Upper lobe of right lung (tissue), 1 donor: ENCODE results near the gene ZNF544. TPM values are rescaled to one million over a fixed set of nuclear protein-coding genes. Genes with fewer than 3 reads are reported as not detected.

Experiments
- ATAC-seq: fragments of 200-7000 bp; cut with Tn5 transposase; one replicate; pipeline ENCODE4 v1.9.1; 2020; ENCODE audit warnings: mild to moderate bottlenecking, moderate library complexity
- DNase-seq: peaks from one replicate; pipeline ENCODE4 v3.0.0-alpha.2; 2020
- H3K27ac ChIP-seq: fragments of 200-600 bp; one replicate; pipeline ENCODE4 v1.8.0; 2022
- H3K27me3 ChIP-seq: fragments of 200-600 bp; one replicate; pipeline ENCODE4 v1.8.0; 2022; ENCODE audit warnings: mild to moderate bottlenecking
- H3K36me3 ChIP-seq: fragments of 200-600 bp; one replicate; pipeline ENCODE4 v1.8.0; 2022
- H3K4me1 ChIP-seq: fragments of 200-600 bp; one replicate; pipeline ENCODE4 v1.8.0; 2022
- H3K4me3 ChIP-seq: fragments of 200-600 bp; one replicate; pipeline ENCODE4 v1.8.0; 2022; ENCODE audit warnings: mild to moderate bottlenecking
- H3K9me3 ChIP-seq: fragments of 200-600 bp; one replicate; pipeline ENCODE4 v1.8.0; 2022
- intact Hi-C: fragments of 100-400 bp; cut with DNase I; formaldehyde crosslinking; loops from one replicate; pipeline ENCODE4 v1.11.0; 2022
- total RNA-seq: library from RNA; stranded (reverse); fragmentation: NEBNext Ultra II Directional; extraction: Animal tissue kit (Norgen Biotek cat#: 25700); gene quantifications from one replicate; pipeline ENCODE4 v1.2.1, GENCODE V29; 2021
- TF ChIP-seq, protein P1 (sequence below): fragments of 200-600 bp; IDR thresholded peaks from one replicate; pipeline ENCODE4 v1.8.0; 2022; ENCODE audit warnings: antibody characterized with exemption
- donor health status: DM: no; HTN: yes; CAD: no; lungs with severe emphysema.

The ZNF544 gene
- total RNA-seq, 1 donor from 2014 or later, result 27.0 TPM

- Histone ChIP-seq H3K9me3 (peaks cover 98% of the 10 kb centered on the region), H3K27ac (no peak overlapping the region), H3K4me3 (no peak overlapping the region), H3K4me1 (no peaks in the 10 kb centered on the region), H3K27me3 (no peaks in the 10 kb centered on the region), H3K36me3 (peaks cover 49% of the 10 kb centered on the region)
- intact Hi-C loops, result no loop called here
- DNase-seq, result no peak
- ATAC-seq, result no peak
- TF ChIP-seq, protein P1, sequence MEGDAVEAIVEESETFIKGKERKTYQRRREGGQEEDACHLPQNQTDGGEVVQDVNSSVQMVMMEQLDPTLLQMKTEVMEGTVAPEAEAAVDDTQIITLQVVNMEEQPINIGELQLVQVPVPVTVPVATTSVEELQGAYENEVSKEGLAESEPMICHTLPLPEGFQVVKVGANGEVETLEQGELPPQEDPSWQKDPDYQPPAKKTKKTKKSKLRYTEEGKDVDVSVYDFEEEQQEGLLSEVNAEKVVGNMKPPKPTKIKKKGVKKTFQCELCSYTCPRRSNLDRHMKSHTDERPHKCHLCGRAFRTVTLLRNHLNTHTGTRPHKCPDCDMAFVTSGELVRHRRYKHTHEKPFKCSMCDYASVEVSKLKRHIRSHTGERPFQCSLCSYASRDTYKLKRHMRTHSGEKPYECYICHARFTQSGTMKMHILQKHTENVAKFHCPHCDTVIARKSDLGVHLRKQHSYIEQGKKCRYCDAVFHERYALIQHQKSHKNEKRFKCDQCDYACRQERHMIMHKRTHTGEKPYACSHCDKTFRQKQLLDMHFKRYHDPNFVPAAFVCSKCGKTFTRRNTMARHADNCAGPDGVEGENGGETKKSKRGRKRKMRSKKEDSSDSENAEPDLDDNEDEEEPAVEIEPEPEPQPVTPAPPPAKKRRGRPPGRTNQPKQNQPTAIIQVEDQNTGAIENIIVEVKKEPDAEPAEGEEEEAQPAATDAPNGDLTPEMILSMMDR, result no peak
Observed at GRCh38 chr19:58213075-58213369, 15.7 kb upstream of the ZNF544 start.

DNA sequence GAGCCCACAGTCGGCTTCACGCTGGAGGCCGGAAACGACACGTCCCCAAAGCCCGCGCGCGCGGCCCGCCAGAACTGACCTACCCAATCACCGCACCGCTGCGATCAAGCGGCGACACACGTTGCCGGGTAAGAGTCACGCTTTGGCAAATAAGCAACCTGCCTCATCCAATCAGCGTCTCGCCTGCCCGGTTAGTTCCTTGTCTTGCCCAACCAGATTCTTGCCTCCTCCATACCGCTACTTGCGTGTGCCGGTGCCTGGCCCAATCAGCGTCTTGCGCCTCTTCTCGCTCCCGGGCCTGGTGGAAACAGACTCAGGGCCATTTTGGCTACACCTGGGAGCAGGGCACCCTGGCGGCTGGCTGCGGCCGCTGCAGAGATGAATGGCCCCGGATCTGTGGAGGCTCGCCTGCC, 11.6 kb upstream of the ZNF544 start:
- TF ChIP-seq, protein P1, result no peak
- intact Hi-C loops, result no loop called here
- H3K9me3 ChIP-seq, result peaks cover 70% of the 10 kb centered on the region

GRCh38 chr19:58217607-58218391, 10.9 kb upstream of the ZNF544 start:
- Histone ChIP-seq H3K4me3 (no peak overlapping the region), H3K27ac (no peak overlapping the region), H3K36me3 (peaks cover under 1% of the 10 kb centered on the region), H3K4me1 (no peaks in the 10 kb centered on the region), H3K9me3 (peaks cover 63% of the 10 kb centered on the region), H3K27me3 (no peaks in the 10 kb centered on the region)
- DNase-seq (no peak), ATAC-seq (no peak)
- intact Hi-C loops, result no loop called here
- TF ChIP-seq, protein P1, result no peak

More for the DNA sequence above, 11.6 kb upstream of the ZNF544 start:
- Histone ChIP-seq H3K4me3 (no peak overlapping the region), H3K36me3 (peaks cover 8% of the 10 kb centered on the region), H3K27me3 (no peaks in the 10 kb centered on the region), H3K4me1 (no peaks in the 10 kb centered on the region), H3K27ac (no peak overlapping the region)
- no peak for DNase-seq
- no peak for ATAC-seq

DNA sequence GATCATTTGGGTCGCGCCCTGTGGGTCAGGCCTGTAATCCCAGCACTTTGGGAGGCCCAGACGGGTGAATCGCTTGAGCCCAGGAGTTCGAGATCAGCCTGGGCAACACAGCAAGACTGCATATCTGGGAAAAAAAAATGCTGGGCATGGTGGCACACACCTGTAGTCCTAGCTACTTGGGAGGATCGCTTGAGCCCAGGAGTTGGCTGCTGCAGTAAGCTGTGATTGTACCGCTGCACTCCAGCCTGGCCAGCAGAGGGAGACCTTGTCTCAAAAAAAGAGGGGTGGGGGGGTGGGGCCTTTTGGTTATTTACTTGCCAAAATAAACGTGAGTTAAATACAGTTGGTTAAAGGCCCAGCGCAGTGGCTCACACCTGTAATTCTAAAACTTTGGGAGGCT, 9.8 kb upstream of the ZNF544 start:
- DNase-seq, result no peak
- Histone ChIP-seq H3K4me1 (no peaks in the 10 kb centered on the region), H3K27me3 (no peaks in the 10 kb centered on the region), H3K27ac (no peak overlapping the region), H3K4me3 (no peak overlapping the region), H3K9me3 (peaks cover 52% of the 10 kb centered on the region), H3K36me3 (no peaks in the 10 kb centered on the region)
- intact Hi-C loops, result no loop called here
- TF ChIP-seq, protein P1, result peak; percentile 27
- ATAC-seq, result no peak

DNA sequence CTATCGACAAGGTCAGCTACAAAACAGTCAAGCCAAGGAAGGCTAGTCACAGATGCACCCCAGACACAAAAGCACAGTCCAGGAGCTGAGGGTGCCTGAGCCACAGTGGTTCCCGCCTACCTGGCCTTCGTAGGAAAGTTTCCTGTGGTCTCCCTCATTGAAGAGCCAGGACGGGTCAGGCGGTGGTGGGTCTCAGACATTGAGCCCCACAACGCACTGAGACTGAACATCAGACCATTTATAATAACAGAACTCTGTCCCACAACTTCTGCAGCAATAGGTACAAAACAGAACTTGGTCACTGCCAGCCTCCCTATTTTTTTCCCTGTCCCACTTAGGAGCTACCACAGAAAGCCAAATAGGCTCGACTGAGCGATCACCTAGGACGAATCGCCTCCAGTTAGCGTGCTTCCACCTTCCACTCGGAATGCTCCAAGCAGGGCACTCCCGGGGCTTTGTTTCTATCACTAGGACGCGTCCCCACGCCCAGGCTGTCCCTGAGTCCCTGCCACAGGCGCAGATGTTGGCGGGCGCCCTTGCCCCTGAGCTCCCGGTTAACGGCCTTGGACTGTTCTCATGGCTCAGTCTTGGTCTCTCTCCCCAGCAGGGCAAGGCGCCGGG, 640 bp upstream of the ZNF544 start:
- H3K27ac ChIP-seq, result peak overlapping the region; percentile 78
- intact Hi-C loops, result no loop called here
- no peak for ATAC-seq
- no peak for DNase-seq
- peak overlapping the region; percentile 96 for H3K4me3 ChIP-seq
- peaks cover 10% of the 10 kb centered on the region for H3K4me1 ChIP-seq
- TF ChIP-seq, protein P1, result no peak
- H3K27me3 ChIP-seq, result no peaks in the 10 kb centered on the region
- H3K9me3 ChIP-seq, result peaks cover 10% of the 10 kb centered on the region
- H3K36me3 ChIP-seq, result peaks cover 28% of the 10 kb centered on the region
